WTC11 (cell line): ENCODE data around the gene RYR1. TPM values are rescaled to one million over a fixed set of nuclear protein-coding genes. Genes with fewer than 3 reads are reported as not detected.

Source experiments
- ATAC-seq: fragments of 200-7000 bp; cut with Tn5 transposase; 2 replicates; pipeline ENCODE4 v1.10.0; 2021; ENCODE audit warnings: mild to moderate bottlenecking, moderate library complexity
- CTCF ChIA-PET: fragments of 300-600 bp; sonication (Branson Sonifier 250); formaldehyde crosslinking; loops from one replicate; lab custom pipeline; 2021; ENCODE audit warnings: antibody characterized with exemption; lab: Charles Lee
- POLR2A ChIA-PET: fragments of 350-600 bp; sonication (Branson Sonifier 250); formaldehyde crosslinking; loops from one replicate; lab custom pipeline; 2021; ENCODE audit warnings: antibody characterized with exemption; lab: Charles Lee
- DNase-seq: peaks from one replicate; pipeline ENCODE4 v3.0.0; 2021; ENCODE audit warnings: low spot score
- H3K27ac Mint-ChIP-seq: 2 replicates; pipeline ENCODE4 v1.8.0; 2021; ENCODE audit warnings: mixed read lengths
- H3K27me3 Mint-ChIP-seq: 2 replicates; pipeline ENCODE4 v1.8.0; 2021; ENCODE audit warnings: low read depth, mild to moderate bottlenecking, moderate library complexity, mixed read lengths
- H3K36me3 Mint-ChIP-seq: 2 replicates; pipeline ENCODE4 v1.8.0; 2021; ENCODE audit warnings: mixed read lengths
- H3K4me1 Mint-ChIP-seq: 2 replicates; pipeline ENCODE4 v1.8.0; 2022; ENCODE audit warnings: mixed read lengths
- H3K4me3 Mint-ChIP-seq: 2 replicates; pipeline ENCODE4 v1.8.0; 2021; ENCODE audit warnings: mild to moderate bottlenecking, moderate library complexity, mixed read lengths
- H3K9me3 Mint-ChIP-seq: 2 replicates; pipeline ENCODE4 v1.8.0; 2021; ENCODE audit warnings: mixed read lengths
- CREM ChIP-seq: sonication (generic); formaldehyde crosslinking; IDR thresholded peaks from 2 replicates; pipeline ENCODE4 v1.8.1; 2022; ENCODE audit warnings: mild to moderate bottlenecking, missing genetic modification reagents, moderate library complexity
- ETV6 ChIP-seq: sonication (generic); formaldehyde crosslinking; IDR thresholded peaks from 2 replicates; pipeline ENCODE4 v1.8.1; 2022; ENCODE audit warnings: mild to moderate bottlenecking, missing genetic modification reagents
- FOXK1 ChIP-seq: sonication (generic); formaldehyde crosslinking; IDR thresholded peaks from 2 replicates; pipeline ENCODE4 v1.8.0; 2022; ENCODE audit warnings: mild to moderate bottlenecking, moderate library complexity, missing genetic modification reagents
- JAZF1 ChIP-seq: fragments of 250-450 bp; sonication (Bioruptor Pico); IDR thresholded peaks from 2 replicates; pipeline ENCODE4 v1.9.0; 2021; ENCODE audit warnings: moderate library complexity, mild to moderate bottlenecking, inconsistent platforms
- PREB ChIP-seq: sonication (generic); formaldehyde crosslinking; IDR thresholded peaks from 2 replicates; pipeline ENCODE4 v1.8.1; 2022; ENCODE audit warnings: mild to moderate bottlenecking, missing genetic modification reagents, moderate library complexity, borderline replicate concordance
- RELA ChIP-seq: sonication (generic); formaldehyde crosslinking; IDR thresholded peaks from 2 replicates; pipeline ENCODE4 v1.8.1; 2022; ENCODE audit warnings: missing genetic modification reagents, mild to moderate bottlenecking, borderline replicate concordance
- SOX15 ChIP-seq: fragments of 250-450 bp; sonication (Bioruptor Pico); IDR thresholded peaks from 2 replicates; pipeline ENCODE4 v1.9.0; 2021; ENCODE audit warnings: mild to moderate bottlenecking
- SP1 ChIP-seq: sonication (generic); formaldehyde crosslinking; conservative IDR thresholded peaks from 2 replicates; pipeline ENCODE4 v1.8.1; 2022; ENCODE audit warnings: missing genetic modification reagents
- ZBTB21 ChIP-seq: sonication (generic); formaldehyde crosslinking; IDR thresholded peaks from 2 replicates; pipeline ENCODE4 v1.8.1; 2023; ENCODE audit warnings: mild to moderate bottlenecking, missing genetic modification reagents, borderline replicate concordance
- total RNA-seq: library from RNA; stranded (reverse); gene quantifications from 3 replicates; pipeline ENCODE4 v1.2.3, GENCODE V29; 2021
- TF ChIP-seq, protein P1 (sequence below): sonication (generic); formaldehyde crosslinking; IDR thresholded peaks from 2 replicates; pipeline ENCODE4 v1.8.0; 2023; ENCODE audit warnings: missing genetic modification reagents, mild to moderate bottlenecking, borderline replicate concordance
- TF ChIP-seq, protein P2 (sequence below): sonication (generic); formaldehyde crosslinking; IDR thresholded peaks from 2 replicates; pipeline ENCODE4 v1.8.1; 2022; ENCODE audit warnings: low read depth, mild to moderate bottlenecking, moderate library complexity, missing genetic modification reagents, borderline replicate concordance
- TF ChIP-seq, protein P3 (sequence below): fragments of 250-450 bp; sonication (Bioruptor Pico); conservative IDR thresholded peaks from 2 replicates; pipeline ENCODE4 v1.9.0; 2021; ENCODE audit warnings: mild to moderate bottlenecking
- TF ChIP-seq, protein P4 (sequence below): sonication (generic); formaldehyde crosslinking; IDR thresholded peaks from 2 replicates; pipeline ENCODE4 v1.8.0; 2022; ENCODE audit warnings: mild to moderate bottlenecking, missing genetic modification reagents
- TF ChIP-seq, protein P5 (sequence below): sonication (generic); formaldehyde crosslinking; IDR thresholded peaks from 2 replicates; pipeline ENCODE4 v1.8.0; 2022; ENCODE audit warnings: mild to moderate bottlenecking, missing genetic modification reagents
- TF ChIP-seq, protein P6 (sequence below): sonication (generic); formaldehyde crosslinking; IDR thresholded peaks from 2 replicates; pipeline ENCODE4 v1.8.0; 2023; ENCODE audit warnings: mild to moderate bottlenecking, missing genetic modification reagents

Gene RYR1
- total RNA-seq, 1 experiment from 2014 or later = 24.2 TPM

GRCh38 chr19:38417146-38417543 is 16.3 kb upstream of the RYR1 start:
- ATAC-seq (no peak), DNase-seq (no peak)
- Mint-ChIP-seq H3K4me1 (peaks cover 13% of the 10 kb centered on the region), H3K27me3 (peaks cover 21% of the 10 kb centered on the region), H3K9me3 (no peaks in the 10 kb centered on the region), H3K27ac (peak overlapping the region; percentile 55), H3K36me3 (no peaks in the 10 kb centered on the region), H3K4me3 (peak overlapping the region; percentile 84)
- TF ChIP-seq FOXK1 (no peak), SOX15 (CRISPR knock-in tag) (no peak)
- TF ChIP-seq, protein P1, sequence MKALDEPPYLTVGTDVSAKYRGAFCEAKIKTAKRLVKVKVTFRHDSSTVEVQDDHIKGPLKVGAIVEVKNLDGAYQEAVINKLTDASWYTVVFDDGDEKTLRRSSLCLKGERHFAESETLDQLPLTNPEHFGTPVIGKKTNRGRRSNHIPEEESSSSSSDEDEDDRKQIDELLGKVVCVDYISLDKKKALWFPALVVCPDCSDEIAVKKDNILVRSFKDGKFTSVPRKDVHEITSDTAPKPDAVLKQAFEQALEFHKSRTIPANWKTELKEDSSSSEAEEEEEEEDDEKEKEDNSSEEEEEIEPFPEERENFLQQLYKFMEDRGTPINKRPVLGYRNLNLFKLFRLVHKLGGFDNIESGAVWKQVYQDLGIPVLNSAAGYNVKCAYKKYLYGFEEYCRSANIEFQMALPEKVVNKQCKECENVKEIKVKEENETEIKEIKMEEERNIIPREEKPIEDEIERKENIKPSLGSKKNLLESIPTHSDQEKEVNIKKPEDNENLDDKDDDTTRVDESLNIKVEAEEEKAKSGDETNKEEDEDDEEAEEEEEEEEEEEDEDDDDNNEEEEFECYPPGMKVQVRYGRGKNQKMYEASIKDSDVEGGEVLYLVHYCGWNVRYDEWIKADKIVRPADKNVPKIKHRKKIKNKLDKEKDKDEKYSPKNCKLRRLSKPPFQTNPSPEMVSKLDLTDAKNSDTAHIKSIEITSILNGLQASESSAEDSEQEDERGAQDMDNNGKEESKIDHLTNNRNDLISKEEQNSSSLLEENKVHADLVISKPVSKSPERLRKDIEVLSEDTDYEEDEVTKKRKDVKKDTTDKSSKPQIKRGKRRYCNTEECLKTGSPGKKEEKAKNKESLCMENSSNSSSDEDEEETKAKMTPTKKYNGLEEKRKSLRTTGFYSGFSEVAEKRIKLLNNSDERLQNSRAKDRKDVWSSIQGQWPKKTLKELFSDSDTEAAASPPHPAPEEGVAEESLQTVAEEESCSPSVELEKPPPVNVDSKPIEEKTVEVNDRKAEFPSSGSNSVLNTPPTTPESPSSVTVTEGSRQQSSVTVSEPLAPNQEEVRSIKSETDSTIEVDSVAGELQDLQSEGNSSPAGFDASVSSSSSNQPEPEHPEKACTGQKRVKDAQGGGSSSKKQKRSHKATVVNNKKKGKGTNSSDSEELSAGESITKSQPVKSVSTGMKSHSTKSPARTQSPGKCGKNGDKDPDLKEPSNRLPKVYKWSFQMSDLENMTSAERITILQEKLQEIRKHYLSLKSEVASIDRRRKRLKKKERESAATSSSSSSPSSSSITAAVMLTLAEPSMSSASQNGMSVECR (CRISPR knock-in tag) = 0 out of 2 replicates have a peak, but pooled peaks have one; percentile 35
- TF ChIP-seq, protein P2, sequence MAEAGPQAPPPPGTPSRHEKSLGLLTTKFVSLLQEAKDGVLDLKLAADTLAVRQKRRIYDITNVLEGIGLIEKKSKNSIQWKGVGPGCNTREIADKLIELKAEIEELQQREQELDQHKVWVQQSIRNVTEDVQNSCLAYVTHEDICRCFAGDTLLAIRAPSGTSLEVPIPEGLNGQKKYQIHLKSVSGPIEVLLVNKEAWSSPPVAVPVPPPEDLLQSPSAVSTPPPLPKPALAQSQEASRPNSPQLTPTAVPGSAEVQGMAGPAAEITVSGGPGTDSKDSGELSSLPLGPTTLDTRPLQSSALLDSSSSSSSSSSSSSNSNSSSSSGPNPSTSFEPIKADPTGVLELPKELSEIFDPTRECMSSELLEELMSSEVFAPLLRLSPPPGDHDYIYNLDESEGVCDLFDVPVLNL (CRISPR knock-in tag) = no peak
- TF ChIP-seq, protein P3, sequence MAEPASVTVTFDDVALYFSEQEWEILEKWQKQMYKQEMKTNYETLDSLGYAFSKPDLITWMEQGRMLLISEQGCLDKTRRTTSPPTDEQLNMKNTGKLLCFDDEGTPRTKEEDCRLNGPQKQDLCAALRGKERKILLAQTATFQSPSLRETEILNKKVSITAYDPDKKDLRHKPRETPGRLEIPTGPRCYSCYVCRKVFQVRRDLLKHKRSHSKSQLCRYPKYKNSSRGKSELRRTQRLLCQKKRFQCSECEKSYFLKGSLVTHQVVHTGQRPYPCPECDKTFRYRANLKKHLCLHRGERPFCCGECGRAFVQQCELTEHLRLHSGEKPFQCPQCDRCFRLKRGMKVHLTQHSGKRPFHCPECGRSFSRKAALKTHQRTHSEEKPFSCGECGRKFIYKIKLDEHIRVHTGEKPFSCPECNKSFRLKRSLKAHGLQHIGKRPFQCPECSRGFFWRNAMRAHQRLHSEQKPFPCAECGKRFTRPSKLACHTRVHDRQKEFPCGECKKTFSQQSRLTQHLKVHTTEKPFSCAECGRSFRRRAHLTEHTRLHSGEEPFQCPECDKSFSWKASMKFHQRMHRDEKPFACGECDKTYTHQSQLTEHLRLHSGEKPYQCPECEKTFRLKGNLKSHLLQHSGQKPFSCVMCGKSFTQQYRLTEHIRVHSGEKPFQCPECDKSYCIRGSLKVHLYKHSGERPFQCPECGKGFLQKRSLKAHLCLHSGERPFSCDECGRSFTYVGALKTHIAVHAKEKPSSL (CRISPR knock-in tag) = no peak
- TF ChIP-seq, protein P4, sequence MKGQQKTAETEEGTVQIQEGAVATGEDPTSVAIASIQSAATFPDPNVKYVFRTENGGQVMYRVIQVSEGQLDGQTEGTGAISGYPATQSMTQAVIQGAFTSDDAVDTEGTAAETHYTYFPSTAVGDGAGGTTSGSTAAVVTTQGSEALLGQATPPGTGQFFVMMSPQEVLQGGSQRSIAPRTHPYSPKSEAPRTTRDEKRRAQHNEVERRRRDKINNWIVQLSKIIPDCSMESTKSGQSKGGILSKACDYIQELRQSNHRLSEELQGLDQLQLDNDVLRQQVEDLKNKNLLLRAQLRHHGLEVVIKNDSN (CRISPR knock-in tag) = no peak
- ChIA-PET CTCF (interaction anchor here (0.6 to 7.7 kb wide), 2 partner anchors 14 to 187 kb away, joined by 5 to 55 read pairs; partner anchors contain the start of gene FAM98C), POLR2A (interaction anchor here (1.6 kb wide), 1 partner anchor 29 kb away, joined by 4 read pairs; the partner anchor contains the start of gene GGN)

DNA sequence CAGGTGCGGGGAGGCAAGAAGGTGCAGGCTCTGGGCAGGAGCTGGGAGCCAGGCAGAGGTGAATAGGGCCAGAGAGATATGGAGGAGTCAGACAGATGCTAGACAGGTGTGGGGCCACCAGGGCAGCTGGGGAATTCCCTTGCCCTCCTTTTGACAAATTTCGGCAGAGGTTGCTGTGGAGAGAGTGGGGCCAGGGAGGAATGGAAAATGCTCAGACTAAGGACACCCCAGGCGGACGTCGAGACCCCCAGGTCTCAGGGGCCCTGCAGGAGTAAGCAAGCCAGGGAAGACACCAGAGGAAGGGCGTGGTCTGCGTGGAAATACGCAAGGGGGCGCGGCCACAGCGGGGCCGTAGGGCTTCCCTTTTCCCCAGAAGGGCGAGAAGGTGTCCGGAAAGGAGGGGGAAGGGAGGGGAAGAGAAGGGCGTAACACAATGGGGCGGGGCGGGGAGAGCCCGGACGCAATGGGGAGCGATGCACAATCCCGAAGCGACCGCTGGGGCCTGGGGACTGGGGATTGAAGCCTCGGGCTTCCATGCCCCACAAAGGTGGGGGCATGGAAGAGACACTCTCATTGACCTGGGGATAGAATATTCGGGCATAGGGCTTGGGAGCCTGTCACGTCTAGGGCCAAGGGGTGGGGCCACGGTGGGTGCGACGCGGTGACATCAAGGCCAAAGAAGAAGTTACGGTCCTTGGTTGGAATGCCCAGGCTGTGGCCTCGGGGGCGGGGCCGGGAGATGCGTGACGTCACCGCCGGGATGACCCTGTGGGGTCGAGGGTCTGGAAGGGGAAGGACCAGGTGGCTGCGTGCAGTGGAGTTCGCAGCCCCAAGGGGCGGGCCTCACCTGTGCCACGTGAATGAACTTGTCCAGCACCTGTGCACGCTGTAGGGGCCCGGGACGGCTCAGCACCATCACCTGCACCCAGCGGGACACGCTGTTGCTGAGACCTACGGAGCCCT is 15.7 kb upstream of the RYR1 start:
- POLR2A ChIA-PET = interaction anchor here (1.6 kb wide), 1 partner anchor 30 kb away, joined by 4 read pairs; the partner anchor contains the start of gene GGN
- Mint-ChIP-seq H3K9me3 (no peaks in the 10 kb centered on the region), H3K27me3 (peaks cover 21% of the 10 kb centered on the region), H3K4me1 (peaks cover 13% of the 10 kb centered on the region), H3K36me3 (no peaks in the 10 kb centered on the region), H3K4me3 (peak overlapping the region; percentile 84), H3K27ac (peak overlapping the region; percentile 89)
- DNase-seq (peak; percentile 93), ATAC-seq (peak; percentile 86)
- CTCF ChIA-PET = interaction anchor here (7.7 kb wide), 1 partner anchor 14 kb away, joined by 55 read pairs; the partner anchor contains the start of gene FAM98C
- no peak for TF ChIP-seq RELA (CRISPR knock-in tag)
- TF ChIP-seq, protein P4 (CRISPR knock-in tag) = peak; percentile 44; the same call in 1 of the 2 replicates
- 0 out of 2 replicates have a peak, but pooled peaks have one; percentile 66 for TF ChIP-seq ETV6
- peak; percentile 87 for TF ChIP-seq SP1 (CRISPR knock-in tag)
- TF ChIP-seq JAZF1 (CRISPR knock-in tag) = no peak
- peak; percentile 85; the same call in 1 of the 2 replicates for TF ChIP-seq CREM (CRISPR knock-in tag)
- TF ChIP-seq, protein P5, sequence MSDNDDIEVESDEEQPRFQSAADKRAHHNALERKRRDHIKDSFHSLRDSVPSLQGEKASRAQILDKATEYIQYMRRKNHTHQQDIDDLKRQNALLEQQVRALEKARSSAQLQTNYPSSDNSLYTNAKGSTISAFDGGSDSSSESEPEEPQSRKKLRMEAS (CRISPR knock-in tag) = peak; percentile 67; the same call in 1 of the 2 replicates
- TF ChIP-seq ZBTB21 (CRISPR knock-in tag) = peak; percentile 96
- TF ChIP-seq, protein P6, sequence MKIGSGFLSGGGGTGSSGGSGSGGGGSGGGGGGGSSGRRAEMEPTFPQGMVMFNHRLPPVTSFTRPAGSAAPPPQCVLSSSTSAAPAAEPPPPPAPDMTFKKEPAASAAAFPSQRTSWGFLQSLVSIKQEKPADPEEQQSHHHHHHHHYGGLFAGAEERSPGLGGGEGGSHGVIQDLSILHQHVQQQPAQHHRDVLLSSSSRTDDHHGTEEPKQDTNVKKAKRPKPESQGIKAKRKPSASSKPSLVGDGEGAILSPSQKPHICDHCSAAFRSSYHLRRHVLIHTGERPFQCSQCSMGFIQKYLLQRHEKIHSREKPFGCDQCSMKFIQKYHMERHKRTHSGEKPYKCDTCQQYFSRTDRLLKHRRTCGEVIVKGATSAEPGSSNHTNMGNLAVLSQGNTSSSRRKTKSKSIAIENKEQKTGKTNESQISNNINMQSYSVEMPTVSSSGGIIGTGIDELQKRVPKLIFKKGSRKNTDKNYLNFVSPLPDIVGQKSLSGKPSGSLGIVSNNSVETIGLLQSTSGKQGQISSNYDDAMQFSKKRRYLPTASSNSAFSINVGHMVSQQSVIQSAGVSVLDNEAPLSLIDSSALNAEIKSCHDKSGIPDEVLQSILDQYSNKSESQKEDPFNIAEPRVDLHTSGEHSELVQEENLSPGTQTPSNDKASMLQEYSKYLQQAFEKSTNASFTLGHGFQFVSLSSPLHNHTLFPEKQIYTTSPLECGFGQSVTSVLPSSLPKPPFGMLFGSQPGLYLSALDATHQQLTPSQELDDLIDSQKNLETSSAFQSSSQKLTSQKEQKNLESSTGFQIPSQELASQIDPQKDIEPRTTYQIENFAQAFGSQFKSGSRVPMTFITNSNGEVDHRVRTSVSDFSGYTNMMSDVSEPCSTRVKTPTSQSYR (CRISPR knock-in tag) = 0 out of 2 replicates have a peak, but pooled peaks have one; percentile 61
- TF ChIP-seq PREB (CRISPR knock-in tag) = no peak
